ENCODE results near the gene GBGT1.
A peak's percentile ranks its signal among the peaks of the same experiment; 100 is the strongest.

Gene GBGT1

DNA sequence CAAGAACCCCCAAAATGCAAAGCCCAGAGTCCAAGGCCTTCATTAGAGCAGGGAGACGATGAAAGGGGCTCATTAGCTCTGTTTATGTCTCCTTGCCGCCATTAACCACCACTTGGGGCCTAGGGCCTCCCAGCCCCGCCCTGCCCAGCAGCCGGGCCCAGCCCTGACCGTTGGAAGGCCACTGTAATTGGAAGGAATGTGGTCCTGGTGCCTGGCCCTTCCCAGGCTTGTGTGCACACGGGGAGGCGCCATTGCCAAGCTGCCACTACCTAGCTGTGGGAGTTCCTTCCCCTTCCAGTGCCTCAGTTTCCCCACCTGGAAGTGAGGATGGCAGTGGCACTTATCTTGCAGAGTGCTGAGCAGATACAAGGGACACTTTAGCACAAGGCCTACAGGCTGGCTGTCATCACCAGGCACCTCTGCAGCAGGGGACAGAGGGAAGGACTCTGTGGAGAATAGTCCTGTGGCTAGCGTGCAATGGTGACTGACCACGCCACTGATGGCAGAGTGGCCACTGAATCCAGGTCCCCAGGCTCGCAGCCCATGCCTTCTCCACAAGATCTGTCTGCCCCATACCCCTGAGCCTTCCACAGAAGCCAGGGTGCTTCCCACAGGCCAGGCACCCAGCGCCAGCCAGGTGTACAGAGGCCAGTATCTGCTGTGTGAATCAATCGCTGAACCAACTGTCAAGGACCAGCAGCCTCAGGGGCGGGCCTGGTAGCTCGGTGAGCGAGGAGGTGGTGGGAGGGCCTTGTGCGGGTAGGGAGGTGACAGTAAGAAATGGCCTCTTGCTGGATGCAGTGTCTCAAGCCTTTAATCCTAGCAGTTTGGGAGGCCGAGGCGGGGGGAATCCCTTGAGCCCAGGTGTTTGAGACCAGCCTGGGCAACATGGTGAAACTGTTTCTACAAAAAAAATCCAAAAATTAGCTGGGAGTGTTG is 20.8 kb downstream of the GBGT1 start:
- DNase-seq: no peak

DNA sequence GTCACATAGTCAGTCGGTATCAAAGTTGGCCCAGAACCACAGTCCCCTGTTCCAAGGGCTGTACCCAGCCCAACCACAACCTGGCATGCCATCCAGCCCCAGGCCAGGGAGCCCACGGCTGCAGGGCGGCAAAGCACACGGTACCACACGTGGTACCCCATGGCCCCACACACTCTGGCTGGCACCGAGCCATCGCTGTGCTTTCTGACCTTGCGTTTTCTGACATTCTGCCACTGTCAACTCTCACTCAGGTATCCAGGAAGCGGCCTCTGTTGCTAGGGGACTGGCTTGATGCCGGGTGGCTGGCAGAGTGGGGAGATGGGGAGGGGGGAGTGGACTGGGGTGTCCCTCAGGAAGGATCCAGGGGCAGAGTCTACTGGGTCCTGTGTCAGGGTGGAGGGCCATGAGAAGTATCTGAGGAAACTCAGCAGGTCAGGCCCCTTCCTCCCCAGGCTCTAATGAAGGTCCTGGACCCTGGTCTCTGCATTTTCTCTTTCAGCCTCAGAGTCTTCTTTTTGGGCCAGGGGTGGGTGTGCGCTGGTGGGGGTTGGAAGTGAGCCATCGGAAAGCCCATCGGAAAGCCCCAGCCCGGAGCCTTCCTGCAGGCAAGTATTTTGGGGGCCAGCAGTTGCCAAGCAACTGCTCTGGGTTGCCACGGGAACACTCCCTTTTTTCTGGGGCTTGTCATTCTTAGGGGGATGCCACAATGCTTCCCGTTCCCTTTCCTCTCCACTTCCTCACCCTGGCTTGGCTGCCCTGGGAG is 21.7 kb downstream of the GBGT1 start:
- no peak for DNase-seq

DNA sequence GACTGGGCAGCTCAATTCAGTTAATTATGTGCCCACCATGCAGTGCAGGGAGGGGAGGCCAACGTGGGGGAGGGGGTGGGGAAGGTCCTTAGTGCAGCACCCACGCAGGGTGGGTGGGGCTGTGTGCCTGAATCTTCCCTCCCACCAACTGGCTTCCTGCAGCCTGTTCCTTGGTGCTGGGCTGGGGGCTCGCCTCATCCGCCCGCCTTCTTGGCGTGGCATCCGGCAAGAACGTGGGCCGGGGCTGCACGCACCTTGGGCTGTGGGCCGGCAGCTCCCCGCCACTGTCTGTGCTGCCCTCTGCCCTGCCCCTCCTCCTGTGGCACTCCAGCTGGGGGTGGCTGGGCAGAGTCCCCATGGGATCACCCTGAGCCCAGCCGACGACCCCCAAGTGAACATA is 23.1 kb downstream of the GBGT1 start:
- DNase-seq: no peak

DNA sequence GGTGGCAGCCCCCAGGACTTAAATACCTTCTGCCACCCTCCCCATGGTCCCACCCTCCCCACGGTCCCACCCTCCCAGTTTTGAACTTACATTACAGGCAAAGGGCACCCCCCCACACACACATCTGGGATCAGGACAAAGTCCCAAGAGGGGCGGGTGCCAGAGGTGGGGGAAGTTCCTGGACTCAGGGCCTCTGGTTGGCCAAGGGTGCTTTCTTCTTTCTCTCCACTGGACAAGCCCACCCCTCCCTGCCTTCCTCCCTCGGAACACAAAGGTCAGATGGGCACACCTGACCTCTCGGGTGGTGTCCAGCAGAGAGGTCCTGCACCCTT is 23.6 kb downstream of the GBGT1 start:
- no peak for DNase-seq

DNA sequence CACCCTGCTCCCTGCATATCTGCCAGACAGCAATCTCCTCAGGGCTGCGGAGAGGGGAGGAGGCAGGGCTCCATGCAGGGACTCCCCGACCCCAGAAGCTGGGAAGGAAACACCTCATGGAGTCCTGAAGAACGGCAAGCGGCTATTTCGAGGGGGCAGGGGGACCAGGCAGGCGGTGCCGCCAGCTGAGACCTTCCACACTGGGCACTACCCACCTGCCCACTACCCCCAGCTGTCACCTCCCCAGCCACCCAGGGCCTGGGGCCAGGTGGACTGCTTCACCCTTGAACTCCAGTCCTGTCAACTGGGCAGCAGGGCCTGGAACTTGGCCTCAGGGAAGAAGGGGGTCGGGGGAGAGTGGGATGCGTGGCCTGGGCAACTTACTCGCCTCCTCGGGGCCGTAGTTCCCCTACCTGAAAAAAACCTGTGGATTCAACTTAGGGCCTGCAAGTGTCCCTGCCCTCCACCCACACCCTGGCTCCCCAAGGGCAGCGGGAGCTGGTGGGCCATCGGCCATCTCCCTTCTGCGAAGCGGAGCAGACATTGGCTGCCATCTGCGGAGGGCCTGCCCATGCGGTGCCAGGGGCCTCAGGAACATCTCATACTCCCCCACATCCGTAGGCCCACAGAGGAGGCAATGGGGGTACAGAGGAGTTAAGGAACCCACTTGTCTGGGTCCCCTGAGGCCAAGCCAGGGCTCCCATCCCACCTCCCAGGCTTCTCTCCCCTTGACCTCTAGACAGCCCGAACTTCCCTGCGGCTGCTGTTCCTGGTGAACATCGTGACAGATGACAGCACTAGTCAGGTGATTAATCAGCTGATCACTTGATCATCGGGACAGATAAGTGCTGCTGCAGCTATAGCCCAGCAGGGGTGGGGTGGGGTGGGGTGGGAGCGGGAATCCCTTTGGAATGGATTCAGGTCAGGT is 24.2 kb downstream of the GBGT1 start:
- no peak for DNase-seq

DNA sequence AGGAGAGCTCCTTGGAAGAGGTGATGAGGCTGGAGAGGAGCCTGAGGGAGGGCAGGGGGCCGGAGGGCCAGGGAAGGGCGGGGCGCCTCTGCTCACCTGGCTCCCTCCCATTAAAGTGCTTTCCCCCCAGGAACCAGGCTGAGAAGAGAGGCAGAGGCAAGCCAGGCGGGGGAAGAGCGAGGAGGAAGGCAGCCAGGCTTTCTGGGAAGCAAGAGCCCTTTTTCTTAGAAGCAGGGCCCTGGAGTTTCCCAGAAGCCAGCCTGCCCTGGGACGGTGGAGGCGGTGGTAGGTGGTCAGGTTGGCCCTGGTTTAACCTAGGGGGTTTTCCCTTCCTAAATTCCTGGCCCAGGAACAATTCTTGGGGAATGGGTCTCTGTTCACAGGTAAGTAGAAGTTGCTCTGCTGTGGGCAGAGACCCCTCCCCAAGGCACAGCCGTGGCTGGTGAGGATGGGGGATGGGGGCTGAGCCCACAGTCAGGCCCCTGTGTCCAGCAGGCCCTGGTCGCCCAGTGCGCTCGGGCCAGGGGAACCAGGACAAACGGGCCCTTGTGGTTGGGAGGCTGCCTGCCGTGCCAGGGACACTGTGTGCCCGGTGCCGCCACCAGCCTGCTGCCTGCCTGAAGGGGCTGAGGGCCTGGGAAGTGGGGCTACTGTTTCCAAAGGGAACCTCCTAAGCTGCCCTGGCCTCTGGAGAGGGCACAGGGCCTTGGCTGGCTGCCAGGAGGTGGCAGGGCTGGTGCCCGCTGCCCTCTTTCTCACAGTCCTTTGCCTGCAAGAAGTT is 26.1 kb downstream of the GBGT1 start:
- no peak for DNase-seq

DNA sequence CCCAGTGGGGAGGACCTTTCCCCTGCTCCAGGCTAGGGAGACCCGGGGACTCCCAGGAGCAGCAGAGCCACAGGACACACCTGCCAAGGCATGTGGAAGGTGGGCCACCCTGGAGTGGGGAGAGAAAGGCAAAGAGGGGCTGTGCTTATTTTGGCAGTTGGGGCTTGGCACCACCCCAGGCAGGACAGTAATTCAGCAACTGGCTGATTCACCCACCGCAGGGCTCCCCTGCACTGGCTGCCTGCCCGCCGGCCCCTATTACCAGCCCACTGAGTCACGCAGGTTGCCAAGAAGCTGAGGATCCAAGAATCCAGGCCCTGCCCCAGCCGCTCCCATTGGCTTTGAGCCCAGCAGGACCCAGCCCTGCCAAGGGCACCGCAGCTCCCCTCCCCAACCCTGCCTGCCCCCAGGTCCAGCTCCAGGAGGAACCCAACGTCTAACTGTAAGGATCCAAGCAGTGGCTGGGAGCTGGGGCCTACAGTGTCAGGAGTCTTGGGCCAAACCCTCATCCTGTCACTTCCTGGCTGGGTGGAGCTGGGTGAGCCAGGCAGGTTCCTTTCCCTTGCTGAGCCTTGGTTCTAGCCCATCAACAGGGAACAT is 28.5 kb downstream of the GBGT1 start:
- no peak for DNase-seq

DNA sequence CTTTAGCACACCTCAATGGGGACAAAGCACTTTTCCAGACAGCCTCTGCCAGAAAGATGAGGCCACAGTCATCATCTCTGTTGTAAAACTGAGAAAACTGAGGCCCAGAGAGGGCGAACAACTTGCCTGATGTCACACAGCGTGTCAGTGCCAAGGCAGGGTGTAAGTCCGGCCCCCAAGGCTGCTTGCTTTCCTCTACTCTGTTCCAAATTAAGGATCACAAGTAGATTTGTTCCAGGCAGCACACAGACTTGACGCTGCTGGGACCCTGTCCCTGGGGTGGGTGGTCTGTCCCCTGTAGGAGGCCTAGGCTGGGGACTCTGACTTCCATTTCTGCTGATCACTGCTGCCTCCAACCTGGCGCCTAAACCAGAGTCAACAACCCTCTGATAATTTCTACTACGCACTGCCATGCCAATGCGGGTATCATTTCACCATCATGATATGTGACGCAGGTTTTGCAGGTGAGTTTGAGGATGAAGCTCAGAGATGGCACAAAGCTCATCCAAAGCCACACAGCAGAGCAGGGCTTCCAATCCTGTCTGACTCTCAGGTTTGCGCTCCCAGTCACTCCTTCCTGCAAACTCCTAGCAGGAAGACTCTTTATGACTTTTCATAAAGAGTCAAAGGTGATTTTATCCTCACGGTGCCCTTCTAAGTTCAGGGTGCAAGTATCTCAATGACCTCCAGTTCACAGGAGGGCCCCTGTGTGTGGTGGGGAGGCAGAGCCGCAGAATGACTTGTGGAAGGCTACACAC is 29.1 kb downstream of the GBGT1 start:
- no peak for DNase-seq

DNA sequence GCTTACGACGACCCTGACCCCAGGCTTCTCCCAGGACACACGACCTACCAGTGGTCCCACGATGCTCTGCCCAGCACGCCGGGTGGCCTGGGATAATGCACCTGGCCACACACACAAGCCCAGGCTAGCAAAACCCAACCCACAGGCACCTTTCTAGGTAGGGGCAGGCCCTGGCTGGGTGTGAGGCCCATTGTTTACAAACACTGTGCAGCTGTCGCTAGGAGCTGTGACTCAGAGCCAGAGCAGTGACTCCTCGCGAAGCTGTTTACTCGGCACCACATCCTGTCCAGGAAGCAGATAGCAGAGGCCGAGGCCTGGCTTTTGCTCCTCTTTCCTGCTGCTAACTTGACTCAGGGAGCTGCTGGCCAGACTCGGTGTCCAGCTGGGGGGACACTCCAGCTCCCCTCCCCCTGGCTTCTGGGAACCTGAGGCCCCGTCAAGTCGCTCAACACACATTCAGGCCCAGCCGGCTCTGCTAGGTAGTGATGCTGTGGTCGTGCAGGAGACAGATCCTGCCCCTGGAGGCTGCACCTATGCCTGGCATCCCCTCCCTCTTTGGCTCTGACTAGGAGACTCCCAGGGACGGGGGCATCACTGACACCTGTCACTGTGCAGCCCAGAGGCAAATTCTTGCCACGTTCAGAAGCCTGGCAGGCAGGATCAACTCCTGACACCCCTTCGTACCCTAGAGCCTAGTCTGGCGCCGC is 29.9 kb downstream of the GBGT1 start:
- peak; percentile 42 for DNase-seq

DNA sequence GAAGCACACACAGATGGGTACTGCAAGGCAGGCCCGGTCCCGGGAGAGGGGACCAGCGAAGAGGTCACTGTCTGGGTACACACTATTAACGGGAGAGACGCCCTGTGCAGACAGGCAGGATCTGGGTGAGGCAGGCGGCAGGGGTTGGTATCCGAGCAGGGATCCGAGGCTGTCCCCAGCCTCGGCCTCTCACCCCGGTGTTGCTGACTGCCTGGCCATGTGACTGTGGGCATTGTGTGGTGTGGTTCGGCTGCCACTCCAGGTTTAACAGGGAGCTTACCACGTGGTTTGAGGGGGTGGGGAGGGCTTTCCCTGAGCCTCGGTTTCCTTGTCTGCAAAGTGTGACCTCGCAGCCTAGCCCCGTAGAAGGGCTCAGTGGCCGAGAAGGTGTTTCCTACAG is 31.5 kb downstream of the GBGT1 start:
- no peak for DNase-seq

DNA sequence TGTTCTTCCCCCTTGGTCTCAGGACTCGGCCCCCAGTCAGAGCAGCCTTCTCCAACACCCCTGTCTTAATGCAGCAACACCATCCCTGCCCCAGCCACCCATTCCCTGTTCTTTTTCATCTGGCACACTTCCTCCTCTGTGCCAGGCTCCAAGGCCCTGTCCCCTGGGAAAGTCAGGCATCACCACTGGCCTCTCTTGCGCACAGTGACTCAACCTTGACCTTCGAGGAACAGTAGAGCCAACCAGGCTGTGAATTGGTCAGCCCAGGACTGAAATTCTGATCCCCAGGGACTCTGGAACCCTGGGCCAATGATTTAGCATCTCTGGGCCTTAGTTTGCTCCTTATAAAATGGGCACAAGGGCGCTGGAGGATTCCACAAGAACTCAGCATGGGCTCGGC is 32.2 kb downstream of the GBGT1 start:
- no peak for DNase-seq

DNA sequence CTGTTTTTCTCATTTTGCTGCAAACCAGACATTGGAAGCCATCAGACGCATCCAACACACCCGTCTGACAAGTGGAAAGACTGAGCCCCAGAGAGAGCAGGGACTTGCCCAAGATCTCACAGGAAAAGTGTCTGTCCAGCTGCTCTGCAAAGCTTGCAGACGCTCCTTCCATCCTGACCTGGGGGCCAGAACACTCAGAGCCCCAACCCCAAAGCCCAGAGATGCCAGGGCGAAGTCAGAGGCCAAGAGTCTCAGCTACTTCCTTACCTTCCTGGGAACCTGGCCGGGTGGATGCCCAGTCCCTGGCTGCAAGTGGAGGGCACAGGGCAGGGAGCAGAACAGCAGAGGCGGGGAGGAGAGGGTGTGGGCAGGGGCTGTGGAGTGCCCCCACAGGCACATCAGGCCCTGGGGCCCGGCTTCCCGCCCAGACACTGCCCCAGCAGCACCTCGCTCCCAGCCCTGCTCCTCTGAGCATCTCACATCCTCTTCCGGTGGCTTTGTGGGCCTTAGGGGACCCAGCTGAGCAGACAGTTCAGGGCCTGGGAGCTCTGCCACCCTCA is 32.9 kb downstream of the GBGT1 start:
- DNase-seq: no peak

DNA sequence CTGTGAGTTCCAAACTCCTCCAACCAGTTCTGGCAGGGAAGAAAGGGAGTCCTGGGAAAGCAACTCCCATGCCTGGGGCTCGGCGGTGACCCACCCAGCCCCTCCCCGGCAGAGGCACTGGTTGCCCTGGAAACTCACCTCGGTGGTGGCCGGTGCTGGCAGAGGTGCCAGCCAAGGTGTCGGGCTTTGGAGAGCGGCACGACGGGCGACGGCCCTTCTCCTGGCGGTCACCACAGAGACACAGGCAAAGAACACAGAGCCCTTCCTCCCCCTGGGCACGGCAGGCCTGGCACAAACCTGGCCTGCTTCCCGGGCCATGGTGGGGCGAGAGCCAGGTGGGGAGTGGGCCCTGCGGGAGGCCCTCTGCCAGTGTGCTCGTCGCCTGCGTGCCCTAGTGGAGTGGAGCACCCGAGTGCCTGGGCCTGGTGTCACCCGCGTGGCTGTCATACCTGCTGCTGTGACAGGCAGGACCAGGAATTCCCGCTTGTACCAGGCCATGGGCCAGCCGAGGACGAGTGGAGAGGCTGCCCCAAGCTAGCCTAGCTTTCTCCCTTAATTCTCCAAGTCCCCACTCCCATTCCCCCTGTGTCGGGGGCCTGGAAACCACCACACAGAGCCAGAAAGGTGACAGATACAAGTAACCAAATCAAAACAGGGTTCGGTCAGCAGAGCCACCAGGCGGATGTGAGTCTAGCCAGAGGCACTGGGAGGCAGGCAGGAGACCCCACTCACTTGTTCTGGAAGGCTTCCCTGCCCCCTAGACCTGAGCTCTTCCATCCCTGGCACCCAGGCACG is 34.5 kb downstream of the GBGT1 start:
- DNase-seq: no peak

DNA sequence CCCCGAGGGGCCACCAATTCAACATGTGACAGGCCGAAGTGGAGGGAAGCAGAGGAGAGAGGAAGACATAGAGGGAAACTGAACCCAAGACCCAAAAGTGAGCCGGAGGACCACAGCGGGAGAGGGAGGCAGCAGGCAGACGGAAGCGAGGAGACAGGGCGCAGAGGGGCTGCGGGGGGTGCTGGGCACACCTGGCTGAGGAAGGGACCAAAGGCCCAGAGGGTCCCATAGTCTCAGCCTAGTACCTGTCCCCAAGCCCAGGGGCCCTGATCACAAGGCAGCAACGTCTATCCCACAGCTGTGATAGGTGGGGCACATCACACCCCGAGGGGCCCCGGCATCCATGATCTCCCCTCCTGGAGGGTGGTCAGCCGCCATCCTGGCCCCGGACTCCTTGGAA is 35.6 kb downstream of the GBGT1 start:
- DNase-seq: no peak

DNA sequence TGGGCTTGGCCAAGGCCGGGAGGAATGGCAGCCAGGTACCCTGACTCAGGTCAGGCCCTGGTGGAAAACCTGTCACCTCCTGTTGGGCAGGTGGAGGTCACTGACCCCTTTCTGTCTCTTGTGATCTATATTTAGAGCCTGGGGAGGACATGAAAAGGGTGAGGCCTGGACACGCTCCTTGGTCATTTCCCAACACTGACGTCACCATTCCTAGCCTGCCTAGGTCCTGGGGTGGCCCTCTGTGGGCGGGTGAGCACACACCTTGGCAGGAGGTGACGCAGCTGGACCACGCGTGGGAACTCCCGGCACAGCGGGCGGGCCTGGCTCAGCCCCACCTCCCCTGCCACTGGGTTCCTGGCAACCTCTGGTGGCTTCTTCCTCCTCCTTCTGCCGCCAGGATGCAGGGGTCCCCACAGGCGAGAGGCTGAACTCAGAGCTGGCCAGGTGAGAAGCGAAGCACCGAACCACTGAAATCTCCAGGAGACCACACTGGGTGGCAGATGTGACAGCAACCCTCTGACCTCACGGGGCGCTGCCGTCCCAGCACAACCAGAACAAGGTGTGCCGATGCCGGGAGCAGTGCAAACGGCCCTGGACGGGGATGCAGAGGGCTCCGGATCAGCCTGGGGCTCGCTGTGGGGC is 36.3 kb downstream of the GBGT1 start:
- no peak for DNase-seq

DNA sequence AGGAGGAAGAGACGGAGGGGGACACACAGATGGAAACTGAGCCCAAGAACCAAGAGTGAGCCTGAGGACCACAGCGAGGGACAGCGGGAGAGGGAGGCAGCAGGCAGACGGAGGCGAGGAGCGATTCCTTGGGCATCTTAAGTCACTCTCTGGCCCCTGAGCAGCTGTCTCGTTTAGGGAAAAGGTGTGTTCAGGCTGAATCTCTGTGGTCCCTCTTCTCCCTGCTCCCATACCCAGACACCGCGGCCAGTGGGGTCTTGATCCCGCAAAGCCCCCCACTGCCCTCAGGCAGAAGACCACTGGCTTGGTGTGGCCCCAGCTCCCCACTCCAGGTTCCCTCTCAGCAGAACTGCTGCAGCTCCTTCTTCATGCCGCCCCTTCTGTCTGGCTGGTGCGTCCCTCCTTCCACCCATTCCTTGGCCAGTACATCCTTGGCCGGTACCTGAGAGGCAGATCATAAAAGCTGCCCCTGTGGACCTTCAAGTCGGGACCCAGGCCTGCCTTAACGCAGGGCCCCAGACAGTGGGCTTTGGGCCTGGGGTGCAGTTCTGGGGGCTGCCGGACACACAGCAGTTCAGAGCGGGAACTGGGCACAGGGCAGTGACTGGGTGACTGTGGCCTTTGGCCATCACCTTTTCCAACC is 36.9 kb downstream of the GBGT1 start:
- no peak for DNase-seq

DNA sequence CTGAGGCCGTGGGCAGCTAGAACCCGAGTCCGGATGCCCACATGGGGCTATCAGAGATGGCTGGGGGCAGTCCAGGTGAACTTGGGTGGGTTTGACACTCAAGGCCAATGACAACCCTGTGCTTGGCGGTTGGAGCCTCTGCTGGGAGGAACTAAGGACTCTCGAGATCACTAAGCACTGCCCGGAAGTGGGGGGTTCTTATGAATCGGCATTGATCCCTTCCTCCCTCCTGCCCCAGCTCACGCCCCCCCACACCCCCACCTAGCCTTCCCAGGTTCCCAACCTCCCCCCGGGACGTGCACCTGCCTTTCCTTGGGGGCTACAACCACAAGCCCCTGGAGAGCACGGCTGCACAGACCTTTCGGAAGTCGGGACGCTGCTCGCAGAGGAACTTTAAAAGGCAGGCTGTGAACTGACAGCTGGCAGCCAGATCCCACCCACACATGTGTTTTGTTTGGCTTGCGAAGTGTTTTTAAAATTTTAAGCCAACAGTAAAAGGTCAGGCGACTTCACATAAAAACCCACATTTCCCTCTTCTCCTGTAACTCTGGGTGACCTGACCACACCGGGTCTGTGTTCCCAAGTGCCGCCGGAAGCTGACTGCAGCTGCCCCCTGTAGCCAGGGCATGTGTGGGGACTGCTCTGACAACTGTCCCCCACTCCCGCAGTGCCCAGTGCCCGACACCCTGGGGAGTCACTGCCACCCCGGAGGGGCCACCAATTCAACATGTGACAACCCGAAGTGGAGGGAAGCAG is 37.6 kb downstream of the GBGT1 start:
- DNase-seq: no peak

DNA sequence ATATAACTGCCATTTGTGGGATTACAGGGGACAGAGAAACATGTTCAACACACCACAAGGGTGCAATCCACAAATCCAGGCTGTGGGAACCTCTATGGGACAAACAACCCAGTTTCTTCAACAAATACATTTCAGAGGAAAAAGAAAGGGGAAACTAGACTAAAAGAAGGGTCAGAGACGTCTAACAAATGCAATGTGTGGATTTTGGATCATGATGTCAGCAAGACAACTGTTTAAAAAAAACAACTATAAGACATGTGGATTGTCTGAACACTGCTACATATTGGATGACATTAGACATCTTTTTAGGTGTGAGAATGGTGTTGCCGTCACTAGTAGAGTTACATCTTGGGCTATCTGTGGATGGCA is 38.8 kb downstream of the GBGT1 start:
- DNase-seq: no peak
